ENCODE measurements around the gene UBA52.
"Not testable (repeated sequence)": the region's sequence is repeated elsewhere in the genome, so short reads cannot be mapped to it uniquely, and the experiment has no call there.

The UBA52 gene

DNA sequence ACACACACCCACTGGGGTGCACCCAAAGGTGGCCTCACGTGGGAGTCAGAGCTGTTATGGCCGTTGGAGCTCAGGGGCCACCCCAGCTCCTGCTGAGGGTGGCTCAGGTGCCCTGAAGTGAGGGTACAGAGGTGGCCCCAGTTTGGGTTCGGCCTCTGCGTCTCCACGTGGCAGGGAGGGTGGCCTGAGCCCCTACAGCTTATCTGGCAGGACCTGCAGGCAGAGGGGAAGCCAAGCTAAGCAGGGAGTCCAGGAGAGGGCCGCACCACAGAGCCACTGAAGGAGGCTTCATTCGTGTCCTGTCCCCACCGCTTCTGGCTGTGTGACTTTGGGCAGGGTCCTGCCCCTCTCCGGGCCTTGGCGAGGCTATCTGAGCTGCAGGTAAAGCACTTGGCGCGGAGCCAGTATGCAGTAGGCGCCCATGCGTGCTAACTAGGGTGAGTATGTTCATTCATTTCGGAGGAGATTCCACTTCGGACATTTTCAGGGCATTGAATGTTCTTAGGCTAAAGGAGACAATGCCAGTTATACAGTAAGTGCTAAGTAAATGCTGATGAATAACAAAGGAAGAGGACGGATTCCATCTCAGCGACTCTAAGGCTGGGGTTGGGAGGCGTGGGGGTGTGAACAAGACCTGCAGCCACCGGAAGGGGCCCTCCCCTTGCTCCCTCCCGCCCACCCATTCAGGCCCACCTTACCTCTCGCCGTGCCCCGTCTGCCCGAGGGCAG is 21.9 kb downstream of the UBA52 start:
- DNase-seq, result no peak

DNA sequence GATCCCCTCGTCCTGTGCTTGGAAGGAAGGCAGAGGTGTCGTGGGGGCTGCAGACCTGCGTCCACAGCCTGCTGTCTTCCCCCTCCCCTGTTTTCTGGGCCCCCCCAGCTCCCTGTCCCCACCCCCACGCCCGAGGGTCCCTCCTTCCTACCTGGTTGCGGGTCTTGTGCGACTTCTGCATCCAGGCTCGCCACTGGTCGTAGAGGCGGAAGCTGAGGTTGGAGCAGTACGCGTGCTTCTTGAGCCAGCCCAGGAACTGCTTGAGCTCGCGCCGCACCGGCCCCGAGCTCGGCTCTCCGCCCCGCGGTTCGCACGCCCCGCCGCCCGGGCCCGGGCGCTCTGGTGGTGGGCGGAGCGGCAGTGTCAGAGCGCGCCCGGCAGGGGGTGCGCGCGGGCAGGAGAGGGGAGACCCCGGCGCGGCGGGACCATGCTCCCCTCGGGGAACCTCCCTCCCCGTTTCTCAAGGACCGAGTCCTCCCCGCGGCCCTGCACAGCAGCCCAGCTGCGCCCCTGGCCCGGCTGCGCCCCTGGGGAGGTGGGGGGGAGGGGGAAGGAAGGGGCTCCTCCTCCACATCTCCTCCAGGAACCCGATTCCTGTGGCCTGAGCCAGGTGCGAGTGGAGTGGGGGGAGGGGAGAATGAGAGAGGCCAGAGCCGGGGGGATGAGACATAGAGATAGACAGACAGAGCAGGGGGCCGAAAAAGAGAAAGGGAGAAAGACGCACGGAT is 22.6 kb downstream of the UBA52 start:
- no peak for DNase-seq

DNA sequence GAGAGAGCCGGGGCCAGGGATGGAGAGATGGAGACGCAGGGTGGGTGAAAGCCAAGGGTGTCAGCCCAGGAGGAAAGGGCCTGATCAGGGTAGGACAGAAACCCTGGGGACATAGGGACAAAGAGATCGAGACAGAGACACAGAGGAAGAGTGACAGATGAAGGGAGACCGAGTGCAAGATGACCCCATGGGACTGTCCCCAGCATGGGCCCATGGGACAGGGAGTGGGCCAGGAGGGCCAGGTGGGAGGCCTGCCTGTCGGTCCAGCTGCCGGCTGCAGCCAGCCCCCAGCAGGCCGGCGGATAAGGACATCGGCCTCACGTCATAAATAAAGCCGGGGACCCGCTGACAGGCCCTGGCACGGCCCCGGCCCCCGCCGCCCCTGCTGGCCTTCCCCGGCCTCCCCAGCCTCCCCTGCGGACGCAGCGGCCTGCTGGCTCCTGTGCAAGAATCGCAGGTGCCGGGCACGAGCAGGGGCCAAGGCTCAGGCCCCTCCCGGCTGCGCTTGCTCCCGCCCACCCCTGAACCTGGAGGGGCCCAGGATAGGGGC is 23.2 kb downstream of the UBA52 start:
- no peak for DNase-seq

DNA sequence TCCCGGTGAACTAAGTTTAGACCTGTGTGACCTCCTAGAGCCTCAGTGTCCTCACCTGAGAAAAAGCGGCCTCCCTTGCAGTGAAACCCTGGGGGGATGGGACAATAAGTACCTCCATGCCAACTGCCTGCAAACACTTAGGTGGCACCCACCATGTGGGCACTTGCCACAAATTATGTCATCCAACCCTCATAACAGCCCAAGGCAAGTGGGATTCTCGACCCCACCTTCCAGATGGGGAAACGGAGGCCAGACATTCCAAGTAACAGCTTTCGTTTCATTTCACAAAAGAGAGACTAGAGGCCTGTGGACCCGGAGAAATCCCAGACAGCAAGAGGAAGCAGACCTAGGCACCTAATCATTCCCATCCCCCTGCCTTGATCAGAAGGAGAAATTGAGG is 23.8 kb downstream of the UBA52 start:
- DNase-seq, result no peak

DNA sequence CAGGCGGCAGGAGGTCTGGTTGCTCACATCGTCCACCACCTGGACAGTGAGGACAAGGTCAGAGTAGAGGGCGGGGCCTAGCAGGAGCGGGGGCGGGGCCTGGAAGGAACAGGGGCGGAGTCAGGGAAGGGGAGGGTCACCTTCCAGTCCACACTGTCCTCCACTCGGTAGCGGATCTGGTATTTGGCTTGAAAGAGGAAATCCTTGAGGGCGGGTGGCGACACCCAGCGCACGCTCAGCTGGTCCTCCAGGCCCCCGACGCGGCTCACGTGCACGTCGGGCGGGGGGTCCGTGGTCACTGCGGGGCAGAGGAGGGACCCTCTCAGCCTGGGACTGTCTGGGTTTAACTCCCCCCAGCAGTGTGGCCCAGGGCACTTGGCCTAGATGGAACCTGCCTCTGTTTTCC is 25.1 kb downstream of the UBA52 start:
- DNase-seq, result no peak

DNA sequence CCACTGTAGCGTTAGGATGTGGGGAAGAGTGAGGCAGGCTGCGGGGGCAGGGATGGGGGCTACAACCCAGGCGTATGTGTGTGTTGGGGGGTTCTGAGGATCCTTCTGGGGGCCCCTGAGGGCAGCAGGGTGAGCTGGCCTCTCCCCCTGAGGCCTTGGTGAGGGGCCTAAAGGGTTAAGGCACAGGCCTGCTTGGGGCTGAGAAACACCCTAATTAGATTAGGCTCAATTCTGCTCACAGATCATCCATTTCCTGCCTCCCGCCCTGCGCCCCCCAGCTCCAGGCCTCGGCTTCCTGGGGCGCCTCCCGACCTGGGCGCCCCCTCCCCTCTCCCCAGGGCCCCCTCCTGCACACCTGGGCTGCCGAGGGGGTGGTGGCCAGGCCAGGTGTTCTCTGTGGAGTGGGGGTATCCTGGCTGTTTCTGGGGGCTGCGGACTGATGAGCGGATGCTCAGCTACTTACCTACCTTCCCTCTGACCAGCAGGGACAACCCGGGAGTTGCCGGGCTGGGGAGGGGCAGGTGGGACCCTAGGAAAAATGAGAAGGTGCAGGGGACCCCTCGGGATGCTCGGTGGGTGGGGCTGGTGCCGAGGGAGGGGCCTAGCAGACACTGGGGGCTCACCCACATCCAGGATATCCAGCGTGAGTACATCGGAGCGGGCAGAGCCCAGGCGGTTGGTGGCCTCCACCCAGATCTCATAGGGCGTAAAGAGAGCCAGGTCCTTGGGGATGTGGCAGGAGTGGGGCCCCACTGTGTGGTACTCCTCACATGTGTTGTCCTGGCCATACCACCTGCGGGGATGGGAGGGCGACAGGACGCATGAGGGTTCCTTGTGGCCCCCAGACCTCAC is 26.4 kb downstream of the UBA52 start:
- DNase-seq, result no peak

DNA sequence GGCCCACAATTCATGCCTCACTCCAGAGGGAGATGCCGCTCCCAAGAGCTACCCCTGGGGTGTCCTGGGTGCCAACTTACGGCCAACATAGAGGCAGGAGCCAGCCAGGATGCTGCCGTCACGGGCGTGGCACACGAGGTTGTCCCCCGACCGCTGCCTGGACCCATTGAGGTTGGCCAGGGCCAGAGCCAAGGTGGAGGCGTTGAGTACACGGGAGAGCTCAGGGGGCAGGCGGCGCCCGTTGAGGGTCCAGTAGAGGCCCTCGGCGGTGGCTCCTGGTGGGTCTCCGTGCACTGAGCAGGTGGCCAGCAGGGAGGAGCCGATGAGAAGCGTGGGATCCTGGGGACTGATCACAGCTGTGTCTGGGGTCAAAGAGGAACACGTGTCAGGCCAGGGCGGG is 27.8 kb downstream of the UBA52 start:
- DNase-seq, result no peak

DNA sequence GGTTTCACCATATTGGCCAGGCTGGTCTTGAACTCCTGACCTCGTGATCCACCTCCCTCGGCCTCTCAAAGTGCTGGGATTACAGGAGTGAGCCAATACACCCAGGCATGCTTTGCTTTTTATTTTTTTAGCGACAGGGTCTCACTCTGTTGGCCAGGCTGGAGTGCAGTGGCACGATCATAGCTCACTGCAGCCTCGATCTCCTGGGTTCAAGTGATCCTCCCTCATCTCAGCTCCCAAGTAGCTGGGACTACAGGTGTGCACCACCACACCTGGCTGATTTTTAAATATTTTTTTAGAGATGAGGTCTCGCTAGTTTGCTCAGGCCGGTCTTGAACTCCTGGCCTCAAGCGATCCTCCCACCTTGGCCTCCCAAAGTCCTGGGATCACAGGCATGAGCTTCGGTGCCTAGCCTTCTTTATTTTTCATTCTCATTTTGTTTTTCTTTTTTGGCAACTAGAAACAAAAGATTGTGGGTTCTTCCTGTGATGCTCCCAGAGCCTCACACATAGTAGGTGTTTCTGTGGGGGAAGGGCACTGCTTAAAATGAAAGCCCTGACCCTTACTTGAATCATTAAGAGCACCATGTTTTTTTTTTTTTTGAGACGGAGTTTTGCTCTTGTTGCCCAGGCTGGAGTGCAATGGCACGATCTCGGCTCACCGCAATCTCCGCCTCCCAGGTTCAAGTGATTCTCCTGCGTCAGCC is 29.2 kb downstream of the UBA52 start:
- not testable (repeated sequence) for DNase-seq

DNA sequence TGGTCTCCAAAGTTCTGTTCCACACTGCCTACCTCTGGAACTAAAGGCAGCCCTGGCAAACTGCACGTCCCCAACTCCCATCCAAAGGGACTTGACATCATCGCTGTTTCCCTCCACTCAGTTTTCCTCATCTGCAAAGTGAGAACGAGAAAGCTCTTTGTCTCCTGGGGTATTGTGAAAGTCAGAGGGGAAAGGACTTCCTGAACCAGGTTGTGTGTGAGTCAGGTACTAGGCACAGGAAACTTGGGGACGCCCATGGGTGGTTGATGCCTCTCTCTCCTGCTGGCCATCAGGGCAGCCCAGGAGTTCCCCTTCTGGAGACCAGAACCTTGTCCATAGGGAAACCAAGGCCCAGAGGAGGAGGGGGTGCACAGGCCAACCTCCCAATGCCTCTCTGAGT is 30.2 kb downstream of the UBA52 start:
- DNase-seq, result no peak

DNA sequence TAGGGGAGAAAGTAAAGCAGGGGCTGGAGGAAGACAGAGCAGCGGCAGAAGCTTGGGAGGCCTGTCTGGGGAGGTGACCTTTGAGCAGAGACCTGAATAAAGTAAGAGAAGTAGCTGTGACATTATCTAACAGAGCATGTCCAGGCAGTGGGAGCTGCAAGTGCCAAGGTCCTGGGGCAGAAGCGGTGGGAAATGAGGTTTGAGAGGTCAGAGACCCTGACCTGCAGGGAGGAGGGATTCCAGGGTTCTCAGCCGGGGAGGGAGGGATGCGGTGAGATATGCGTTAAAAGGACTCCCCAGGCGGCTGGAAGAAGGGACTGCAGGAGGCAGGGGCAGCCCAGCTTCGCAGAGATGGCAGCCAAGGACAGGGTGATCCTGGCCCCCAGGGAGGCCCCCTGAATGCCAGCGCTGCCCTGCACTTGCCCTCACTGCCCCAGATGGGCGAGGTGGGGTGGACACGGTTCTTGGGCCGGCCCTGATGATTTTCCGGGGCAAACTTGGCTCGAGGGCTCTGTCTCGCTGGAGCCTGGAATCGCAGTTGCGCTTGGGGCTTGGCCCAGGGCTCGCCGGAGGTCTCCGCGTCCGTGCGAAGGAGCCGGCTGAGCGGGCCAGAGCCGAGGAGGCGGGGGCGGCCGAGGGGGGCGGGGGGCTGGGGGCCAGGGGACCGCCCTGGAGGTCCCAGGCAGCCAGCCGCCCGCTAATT is 31.7 kb downstream of the UBA52 start:
- no peak for DNase-seq

DNA sequence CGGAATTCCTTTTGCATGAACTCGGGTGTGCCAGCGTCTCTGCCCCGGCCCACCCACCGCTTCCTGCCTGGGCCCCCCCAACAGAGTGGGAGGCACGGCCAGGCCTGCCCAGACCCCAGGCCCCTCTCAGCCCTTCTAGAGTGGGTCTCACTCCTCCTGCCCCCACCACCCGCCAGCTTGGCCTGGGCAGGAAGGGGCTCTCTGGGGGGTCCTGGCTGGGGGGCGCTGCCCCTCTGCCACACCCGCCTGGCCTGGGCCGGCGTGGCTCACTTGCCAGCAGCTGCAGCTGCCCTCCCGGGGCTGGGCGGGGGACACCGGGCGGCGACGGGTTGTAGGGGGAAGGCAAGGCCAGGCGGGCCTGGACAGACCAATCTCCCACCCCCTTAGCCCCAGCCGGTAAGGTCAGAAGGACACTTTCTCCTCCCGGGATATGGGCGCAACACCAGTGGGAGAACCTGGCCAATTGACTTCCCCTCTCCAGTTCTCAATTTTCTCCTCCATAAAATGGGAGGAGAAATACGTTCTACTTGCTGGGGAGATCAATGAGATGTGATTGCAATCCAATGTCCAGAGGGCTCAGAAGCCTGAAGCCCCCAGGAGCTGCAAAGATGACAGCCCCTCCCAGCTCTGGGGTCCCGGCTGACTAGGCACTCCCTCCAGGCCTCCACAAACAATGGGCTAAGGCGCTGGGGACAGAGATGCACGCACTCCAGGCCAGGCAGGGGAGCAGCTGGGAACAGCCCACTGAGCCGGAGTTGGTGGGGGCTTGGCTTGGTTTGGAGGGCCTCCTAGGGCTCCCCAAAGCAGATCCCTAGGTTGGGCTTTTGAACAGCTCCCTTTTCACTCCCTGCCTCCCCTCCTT is 32.5 kb downstream of the UBA52 start:
- no peak for DNase-seq

DNA sequence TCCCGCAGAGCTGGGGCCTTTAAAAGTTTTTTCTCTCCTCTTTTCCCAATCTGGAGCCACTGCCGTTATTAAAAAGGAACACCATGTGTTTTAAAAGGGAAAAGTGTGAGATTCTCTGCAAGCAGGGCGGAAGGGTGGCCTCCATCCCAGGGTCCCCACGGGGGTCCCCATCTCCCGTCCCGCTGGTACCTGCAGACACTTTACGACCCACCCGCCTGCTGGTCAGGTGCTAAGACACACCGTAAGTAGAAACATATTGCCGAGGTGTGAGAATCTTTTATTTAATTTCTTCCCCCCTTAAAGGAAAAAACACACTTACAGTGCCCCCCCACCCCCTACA is 33.1 kb downstream of the UBA52 start:
- no peak for DNase-seq

DNA sequence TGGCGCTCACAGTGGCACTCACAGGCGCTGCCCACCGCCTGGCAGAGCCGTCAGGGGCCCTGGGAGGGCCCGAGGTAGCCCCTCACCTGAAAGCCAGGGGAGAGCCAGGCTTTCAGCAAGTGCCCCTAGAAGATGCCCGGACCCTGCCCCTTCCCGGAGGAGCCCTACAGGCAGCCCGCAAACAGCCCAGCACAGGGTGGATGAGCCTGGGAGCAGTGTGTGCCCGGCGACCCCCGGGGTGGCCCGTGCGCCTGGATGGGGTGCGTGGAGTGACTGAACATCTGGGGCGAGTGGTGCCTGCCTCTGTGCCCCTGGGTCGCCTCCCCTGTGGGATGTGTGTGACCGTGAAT is 33.5 kb downstream of the UBA52 start:
- no peak for DNase-seq

DNA sequence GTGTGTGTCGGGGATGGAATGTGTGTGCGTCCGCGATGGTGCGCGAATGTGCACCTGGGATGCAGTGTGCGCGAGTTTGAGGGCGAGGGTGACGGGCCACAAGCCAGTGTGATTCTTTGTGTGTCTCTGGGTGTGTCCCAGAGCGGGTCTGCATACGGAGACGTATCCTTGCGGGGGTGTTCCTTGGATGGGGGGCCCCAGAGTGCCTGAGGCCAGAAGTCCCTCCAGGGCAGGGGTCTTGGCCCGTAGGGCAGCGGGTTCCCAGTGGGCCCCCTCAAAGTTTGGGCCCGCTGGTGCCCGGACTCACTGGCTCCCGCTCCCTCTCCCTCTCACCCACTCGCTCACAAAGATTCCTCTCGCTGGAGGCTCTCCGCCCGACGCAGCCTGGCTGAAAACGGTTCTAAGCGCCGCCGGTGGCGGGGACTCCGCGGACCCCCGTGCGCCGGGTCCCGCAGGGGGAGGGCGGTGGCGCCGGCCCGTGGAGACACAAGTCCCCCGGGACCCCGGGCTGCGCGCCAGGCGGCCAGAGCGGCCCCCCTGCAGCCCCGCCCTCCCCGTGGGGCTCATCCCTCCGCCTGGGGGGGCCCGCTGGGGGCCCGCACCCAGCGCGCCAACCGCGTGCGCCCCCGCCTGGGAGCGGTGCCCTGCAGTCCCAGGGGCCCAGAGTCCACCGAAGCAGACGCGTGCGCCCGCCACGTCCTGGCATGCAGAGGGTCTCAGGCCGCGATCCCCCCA is 34.1 kb downstream of the UBA52 start:
- DNase-seq, result no peak

DNA sequence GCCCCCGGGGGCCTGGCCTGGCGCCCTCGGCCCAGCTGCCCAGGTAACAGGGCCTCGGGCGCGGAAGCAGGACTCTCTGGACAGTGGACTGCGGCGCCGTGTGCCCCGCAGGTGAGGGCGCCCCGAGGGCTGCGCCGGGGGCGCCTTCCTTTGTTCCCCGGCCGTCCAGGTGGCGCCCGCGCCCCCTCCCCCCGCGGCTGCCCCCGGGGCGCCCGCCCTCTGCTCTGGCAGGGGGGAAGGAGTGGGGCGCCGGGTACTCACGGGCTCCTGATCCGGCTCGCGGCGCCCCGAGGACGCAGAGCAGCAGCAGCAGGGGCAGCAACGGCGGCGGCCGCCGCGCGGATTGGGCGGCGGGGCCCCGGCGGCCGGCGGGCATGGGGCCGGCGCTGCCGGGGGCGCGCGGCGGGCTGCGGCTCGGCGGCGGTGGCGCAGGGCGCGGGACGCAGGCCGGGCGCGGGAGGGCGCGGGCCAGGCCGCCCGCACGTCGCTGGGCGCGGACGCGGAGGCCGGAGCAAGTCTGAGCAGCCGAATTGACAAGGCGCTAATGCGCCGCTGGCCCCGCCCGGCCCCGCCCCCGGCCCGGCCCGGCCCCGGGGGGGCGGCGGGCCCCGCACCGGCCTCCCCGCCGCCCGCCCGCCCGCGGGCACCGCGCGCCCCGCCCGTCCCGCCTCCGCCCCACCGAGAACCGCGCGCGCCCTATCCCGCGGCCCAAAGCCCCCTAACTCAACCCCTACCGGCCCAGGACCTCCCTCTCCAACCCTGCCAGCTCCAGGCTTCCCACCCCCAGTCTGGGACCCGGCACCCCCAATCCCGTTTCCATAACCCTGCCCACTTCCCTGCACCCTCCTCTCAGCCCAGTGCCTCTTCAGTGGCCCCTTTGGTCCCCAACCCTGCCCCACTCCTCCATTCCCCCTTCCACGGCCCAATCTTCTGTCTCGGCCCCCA is 34.9 kb downstream of the UBA52 start, which contains the start of gene CRLF1:
CRLF1 (minus strand) TSS at position 519 of the 945 bp plus-strand sequence; CDS start at position 376, 143 bp downstream.
- DNase-seq, result no peak

DNA sequence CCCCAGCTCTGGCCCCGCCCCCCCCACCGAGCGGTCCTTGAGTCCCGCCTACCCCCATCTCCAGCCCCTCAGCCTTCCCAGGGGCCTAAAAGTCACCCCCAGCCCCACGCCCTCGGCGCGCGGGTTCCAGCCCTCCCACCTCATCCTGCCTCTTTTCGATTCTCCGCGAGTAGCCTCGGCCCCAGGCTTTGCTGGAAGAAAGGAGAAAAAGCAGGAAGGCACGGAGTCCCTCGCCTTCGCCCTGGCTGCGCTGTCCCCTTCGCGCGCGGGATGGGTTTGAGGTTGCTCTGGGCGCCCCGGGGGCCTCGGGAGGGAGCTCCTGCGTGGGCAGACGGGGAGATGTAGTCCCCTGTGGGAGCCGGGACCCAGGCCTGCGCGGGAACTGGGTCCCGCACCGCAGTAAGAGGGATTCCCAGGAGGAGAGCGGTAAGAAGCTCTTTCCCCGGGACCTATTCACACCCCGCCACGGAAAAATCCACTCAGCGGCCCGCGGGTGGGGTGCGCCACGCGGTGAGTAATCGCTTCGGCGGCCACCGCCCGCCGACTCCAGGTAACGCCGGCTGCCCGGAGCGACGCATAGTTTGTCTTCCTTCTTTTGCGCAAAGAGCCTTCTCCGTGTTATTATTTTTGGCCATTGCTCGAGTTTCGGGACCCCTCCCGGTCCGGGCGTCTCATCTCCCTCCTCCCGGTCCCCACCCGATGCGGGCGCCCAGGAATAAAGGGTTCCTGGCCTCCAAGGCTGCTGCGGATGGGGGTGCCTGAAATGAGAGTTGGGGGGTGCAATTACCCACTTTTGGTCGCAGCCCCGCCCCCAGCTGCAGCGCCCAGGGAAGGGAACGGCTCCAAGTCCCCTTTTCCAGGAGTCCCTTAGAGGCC is 35.8 kb downstream of the UBA52 start:
- DNase-seq, result no peak

DNA sequence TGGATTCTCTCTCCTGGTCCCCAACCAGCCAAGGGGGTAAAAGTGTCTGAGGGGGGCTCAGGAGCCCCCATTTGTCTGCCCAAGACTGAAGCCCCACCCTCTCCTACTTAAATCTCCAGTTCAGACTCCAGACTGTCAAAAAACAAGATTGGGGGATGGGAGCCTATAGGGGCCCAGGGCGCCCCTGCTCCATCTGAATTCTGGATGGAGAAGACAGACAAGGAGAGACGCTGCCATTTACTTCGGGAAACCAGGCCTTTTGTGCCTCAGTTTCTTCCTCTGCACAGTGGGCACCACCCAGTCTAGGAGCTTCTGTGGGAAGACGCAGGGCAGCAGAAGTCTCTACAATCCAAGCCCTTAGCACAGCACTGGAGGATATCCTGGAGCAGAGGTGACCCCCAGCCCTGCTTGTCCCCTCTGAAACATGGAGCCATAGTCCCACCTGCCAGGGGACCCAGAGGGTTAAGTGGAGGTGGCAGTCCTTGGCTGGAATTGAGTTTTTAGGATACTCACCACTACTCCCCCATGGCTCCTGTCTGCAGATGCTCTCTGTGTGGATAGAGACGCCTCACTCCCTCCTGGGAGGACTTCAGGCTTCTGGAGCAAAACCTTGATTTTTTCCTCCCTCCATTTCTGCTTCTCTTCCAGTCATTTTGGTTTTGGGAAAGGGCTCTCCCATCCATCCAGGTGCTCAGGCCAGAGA is 36.6 kb downstream of the UBA52 start:
- no peak for DNase-seq

Measured in NCI-H1436 treated with DMSO at 0.1 percent for 48 hours (cell line).